ENCODE measurements around the gene CAPN5.

DNA sequence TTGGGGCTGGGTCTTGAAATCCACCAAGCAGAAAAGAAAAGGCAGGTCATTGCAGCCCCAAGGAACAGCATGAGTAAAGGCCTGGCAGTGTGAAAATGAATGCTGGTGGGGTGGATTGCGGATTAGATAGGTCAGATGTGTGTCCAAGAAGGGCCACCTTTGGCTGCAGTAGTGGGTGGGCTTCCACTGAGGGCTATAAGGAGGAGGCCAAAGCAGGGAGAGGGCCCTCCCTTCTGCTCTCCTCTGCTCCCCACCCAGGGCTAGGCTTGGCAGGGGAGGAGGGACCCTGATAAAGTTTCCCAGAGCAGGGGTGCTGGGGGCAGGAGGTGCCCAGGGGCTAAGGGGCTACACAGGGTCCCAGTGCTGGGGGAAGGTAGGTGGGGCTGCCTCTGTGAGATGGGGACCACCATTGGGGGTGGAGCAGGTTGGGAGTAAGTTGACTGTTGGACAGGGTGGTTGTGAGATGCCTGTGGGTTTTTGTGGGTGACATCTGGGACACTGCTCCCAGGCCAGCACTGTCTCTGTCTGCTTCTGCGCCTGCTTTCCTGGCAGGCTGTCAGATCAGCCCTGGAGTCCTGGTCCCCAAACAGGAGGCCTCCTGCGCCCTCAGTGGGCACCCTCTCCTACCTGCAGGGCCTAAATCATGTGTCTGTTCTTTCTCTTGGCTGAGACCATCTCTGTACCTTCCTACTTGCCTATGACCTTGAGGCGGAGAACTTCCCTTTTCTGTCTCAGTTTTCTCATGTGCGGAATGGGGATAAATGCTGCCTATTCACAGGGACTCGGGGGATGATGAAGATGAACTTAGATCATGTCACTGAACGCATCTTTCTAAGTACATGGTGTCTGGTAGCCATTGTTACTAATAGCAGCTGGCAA is 1.9 kb downstream of the CAPN5 start:
- no peak for TF ChIP-seq POLR2A (IDR thresholded peaks at IDR 0.05)
- TF ChIP-seq, protein P1, sequence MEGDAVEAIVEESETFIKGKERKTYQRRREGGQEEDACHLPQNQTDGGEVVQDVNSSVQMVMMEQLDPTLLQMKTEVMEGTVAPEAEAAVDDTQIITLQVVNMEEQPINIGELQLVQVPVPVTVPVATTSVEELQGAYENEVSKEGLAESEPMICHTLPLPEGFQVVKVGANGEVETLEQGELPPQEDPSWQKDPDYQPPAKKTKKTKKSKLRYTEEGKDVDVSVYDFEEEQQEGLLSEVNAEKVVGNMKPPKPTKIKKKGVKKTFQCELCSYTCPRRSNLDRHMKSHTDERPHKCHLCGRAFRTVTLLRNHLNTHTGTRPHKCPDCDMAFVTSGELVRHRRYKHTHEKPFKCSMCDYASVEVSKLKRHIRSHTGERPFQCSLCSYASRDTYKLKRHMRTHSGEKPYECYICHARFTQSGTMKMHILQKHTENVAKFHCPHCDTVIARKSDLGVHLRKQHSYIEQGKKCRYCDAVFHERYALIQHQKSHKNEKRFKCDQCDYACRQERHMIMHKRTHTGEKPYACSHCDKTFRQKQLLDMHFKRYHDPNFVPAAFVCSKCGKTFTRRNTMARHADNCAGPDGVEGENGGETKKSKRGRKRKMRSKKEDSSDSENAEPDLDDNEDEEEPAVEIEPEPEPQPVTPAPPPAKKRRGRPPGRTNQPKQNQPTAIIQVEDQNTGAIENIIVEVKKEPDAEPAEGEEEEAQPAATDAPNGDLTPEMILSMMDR (IDR thresholded peaks at IDR 0.05) = no peak
- no peak for TF ChIP-seq POLR2AphosphoS5 (IDR thresholded peaks at IDR 0.05)
